Posterior cingulate gyrus (tissue), 11 donors: Measurements from ENCODE around the gene TNNC2.
A peak's percentile ranks its signal among the peaks of the same experiment; 100 is the strongest.
"Not testable (repeated sequence)": the region's sequence is repeated elsewhere in the genome, so short reads cannot be mapped to it uniquely, and the experiment has no call there.

Experiments
- DNase-seq, 10 donors: peaks; one replicate each; pipeline versions ENCODE4 v3.0.0 to v3.0.0-alpha.2; 2020 to 2021; ENCODE audit warnings: mixed read lengths in 3 of 10
- intact Hi-C: fragments of 100-400 bp; cut with DNase I; formaldehyde crosslinking; loops from one replicate; pipeline ENCODE4 v1.15.1; 2023

The TNNC2 gene

DNA sequence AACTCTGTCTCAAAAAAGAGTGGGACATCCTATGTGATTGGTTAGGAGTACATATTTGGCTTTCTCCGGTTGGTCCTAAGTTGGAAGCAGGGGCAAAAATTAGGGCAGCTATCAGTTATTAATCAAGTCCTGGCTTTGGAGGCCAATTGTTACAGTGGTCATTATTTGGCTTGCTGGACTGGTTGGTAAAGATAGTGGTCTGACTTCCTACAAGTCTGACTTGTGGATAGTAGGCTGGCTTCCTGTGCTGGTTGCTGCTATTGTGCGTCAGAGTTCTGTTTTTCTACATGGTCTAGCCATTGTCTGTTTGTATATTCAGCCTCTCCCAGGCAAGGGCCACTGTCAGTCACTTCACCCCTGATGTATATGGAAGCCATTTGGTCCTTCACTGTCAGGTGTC, 23.1 kb upstream of the TNNC2 start:
- intact Hi-C loops = no loop called here
- DNase-seq = no peak

DNA sequence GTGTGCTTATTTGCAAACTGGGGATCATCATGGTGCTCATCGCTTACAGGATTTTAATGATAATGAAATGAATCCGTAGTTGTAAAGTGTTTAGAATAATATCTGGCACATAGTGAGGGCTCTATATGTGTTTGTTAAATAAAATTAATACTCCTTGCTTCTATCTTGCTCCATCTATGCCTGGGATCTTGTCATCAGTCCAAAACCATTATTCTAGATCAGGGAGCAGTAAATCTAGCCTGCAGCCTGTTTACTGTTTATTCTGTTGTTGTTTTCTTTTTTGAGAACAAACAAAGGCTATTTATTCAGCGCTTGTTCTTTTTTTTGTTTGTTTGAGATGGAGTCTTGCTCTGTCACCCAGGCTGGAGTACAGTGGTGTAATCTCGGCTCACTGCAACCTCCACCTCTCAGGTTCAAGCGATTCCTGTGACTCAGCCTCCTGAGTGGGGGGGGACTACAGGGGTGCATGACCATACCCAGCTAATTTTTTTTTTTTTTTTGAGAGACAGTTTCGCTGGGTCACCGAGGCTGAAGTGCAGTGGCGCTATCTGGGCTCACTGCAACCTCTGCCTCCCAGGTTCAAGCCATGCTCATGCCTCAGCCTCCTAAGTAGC, 22.0 kb upstream of the TNNC2 start:
- DNase-seq = peak in 1 of 10 donors; percentile 30
- intact Hi-C loops = no loop called here

DNA sequence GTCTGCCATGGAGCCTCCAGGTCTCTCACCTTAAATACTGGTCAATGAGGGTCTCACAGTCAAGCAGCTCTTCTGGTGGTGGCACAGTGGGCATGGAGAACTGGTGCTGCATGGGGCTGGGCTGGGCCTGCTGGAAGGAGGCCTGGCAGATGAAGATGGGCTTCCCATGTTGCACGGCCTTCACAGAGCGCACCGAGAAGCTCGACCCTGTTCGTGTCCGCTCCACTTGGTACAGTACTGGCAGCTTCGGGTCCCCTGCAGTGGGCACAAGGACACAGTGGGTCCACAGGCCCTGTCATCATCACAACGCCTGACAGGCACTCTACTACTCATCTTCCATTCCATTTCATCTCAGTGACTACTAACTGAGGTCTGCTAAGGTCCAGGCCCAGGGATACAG, 21.3 kb upstream of the TNNC2 start:
- intact Hi-C loops = no loop called here

DNA sequence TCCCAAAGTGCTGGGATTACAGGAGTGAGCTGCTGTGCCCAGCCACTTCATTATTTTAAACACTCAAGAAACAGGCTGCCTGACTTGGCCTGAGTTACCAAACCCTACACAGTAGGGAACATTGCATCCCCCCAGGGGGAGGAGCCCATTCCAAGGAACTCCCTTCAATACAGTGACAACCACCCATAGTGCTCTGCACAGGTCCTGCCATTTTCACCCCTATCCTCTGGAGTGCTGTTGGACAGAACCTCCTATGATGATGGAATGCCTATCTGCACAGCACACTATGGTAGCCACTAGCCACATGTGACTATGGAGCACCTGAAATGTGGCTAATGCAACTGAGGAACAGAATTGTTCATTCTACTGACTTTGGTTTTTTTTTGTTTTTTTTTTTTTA, 18.3 kb upstream of the TNNC2 start:
- DNase-seq = no peak
- intact Hi-C loops = no loop called here

More for the DNA sequence above, 21.3 kb upstream of the TNNC2 start:
- peak in 2 of 10 donors; percentile 43 to 44 for DNase-seq

DNA sequence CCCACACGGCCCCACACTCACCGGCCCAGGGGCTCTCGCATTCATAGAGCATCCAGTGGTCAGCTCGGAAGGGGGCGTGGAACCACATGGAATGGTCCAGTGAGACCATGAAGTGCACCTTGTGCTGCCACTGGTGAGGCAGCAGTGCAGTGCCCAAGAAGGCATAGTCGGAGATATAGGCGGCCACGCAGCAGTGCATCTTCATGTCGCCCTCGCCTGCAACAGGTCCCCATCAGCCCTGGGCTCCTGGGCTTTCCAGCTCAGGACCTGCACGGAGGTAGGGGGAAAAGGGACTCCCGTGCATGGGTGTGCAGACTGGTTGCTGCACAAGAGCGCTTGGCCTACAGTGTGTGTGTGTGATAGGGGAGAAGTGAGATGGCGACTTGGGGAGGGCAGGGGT, 16.4 kb upstream of the TNNC2 start:
- peak in 1 of 10 donors; percentile 24 for DNase-seq
- intact Hi-C loops = no loop called here

DNA sequence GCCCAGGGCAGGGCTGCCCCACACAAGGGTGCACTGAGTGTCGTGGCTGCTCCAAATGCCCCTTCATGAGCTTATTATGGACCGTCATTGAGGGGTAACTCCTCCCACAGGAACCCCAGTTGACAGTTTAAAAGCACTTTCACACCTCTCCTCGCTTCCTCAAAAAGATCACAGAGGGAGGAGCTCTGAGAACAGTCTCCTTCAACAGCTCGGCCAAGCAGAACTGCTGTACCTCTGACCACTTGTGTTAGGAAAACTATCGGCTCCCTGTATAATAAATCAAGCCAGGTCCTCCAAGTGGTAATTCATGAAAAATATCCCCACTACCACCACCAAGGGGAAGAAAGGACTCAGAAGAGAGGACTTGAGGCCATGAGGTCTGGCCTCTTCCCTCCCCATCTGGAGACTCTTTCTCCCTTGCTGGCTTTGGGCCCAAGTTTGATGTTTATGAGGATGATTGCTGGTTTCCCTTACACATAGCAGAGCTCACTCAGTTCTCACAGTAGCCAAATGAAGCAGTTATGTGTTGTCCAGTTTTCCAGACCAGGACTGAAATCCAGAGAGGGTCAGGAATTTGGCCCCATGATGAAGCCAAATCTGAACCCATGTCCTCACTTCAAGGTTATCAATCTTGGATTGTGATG, 15.2 kb upstream of the TNNC2 start:
- DNase-seq = no peak
- intact Hi-C loops = no loop called here

DNA sequence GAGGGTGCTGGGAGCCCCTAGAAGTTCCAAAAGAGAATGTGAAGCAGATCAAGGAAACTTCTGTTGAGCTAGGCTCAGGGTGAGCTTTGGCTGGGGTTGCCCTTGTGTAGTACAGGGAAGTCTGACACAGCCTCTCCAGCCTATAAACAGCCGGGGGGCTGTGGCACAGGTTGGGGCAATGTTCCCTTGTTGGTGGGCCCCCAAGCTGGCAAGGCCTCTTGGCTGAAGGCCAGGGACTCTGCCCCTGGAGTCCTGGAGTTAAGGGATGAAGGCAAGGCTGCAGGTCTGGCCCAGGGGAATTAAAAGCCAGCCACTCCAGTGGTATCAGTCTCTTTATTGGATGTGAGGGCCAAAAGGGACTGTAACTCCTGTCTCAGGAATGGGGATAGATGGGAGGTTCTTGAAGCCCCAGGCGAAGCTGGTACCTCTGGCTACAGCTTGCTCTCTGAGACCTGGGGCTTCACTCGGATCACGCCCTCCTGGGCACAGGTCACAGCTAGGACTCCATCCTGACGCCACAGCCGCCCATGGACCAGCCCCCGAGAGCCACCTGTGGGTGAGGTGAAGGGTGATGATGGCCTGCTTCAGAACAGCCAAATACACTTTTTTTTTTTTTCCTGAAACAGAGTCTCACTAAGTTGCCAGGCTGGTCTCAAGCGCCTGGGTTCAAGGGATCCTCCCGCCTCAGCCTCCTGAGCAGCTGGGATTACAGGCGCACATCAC, 14.5 kb upstream of the TNNC2 start:
- no peak for DNase-seq
- intact Hi-C loops = no loop called here

DNA sequence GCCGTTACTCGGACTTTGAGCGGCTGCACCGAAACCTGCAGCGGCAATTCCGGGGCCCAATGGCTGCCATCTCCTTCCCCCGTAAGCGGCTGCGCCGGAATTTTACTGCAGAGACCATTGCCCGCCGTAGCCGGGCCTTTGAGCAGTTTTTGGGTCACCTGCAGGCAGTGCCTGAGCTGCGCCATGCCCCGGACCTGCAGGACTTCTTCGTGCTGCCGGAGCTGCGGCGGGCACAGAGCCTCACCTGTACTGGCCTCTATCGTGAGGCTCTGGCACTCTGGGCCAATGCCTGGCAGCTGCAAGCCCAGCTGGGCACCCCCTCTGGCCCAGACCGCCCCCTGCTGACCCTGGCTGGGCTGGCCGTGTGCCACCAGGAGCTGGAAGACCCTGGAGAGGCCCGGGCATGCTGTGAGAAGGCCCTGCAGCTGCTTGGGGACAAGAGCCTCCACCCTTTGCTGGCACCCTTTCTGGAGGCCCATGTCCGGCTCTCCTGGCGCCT, 13.6 kb upstream of the TNNC2 start:
- intact Hi-C loops = no loop called here
- peak in 1 of 10 donors; percentile 82 for DNase-seq

DNA sequence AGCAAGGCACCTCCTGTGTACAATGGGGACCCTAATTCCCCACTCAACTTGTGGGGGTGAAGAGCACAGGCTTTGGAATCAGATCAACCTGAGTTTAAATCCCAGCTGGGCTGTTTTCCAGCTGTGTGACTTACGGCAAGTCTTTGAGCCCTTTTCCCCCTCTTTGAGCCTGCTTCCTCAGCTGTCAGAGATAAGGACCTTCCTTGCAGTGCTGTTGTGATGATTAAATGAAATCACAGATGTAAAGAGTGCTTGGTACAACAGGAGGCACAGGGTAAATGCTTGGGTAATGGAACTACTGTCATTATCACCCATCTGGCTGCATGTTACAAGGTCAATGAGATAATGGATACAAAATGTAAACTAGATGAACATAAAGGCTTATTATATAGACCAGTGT, 9.7 kb upstream of the TNNC2 start:
- no peak for DNase-seq
- intact Hi-C loops = no loop called here

DNA sequence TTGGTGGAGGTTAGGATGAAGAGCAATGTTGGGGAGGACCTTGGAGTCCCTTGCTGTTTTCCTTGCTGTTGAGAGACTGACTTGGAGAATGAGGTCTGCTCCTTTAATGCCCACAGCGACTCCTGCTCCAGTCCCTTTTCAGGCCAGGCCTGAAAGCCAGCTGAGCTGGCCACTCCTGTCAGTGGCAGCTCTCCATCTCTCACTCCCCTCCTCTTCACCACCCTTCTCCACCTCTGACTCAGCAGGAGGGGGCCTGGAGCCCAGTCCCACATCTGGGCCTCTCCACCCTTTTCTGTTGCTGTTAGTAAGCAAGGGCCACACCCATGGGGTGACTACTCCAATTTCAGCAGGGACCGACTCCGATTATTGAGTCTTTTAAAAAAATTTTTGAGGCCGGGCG, 8.7 kb upstream of the TNNC2 start:
- no peak for DNase-seq
- intact Hi-C loops = no loop called here

DNA sequence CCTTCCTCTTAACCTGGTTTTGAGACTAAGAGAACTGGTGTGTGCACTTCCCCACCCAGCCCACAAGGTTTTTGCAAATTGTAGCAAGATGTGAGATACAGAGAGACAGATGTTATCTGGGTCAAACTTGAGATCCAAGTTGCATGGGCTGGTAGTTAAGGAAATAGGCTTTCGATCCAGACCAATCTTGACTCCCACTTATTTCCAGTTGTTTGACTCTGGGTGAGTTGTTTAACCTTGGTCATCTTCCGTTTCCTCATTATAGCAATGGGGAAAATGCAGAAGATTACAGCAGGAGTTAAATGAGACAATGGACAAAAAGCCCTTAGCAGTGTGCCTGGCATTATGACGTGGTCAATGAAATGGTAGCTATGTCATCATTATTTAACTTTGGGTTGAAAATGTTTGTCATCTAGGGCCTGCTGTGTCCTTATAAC, 8.2 kb upstream of the TNNC2 start:
- no peak for DNase-seq
- intact Hi-C loops = no loop called here

DNA sequence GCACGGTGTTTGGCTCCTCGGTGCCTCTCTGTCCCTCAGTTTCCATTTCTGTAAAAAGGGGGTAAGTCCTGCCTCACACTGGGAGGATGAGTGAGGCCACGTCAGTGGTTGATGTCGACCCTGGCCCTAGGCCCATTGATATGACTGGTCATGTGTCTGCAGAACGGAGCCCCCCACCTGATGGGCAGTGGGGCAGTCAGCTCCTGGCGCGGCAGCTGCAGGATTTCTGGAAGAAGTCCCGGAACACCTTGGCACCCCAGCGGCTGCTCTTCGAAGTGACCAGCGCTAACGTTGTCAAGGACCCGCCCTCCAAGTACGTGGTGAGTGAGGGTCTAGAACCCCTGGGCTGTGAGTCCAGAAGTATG, 7.7 kb upstream of the TNNC2 start:
- DNase-seq = peak in 1 of 10 donors; percentile 78
- intact Hi-C loops = no loop called here

DNA sequence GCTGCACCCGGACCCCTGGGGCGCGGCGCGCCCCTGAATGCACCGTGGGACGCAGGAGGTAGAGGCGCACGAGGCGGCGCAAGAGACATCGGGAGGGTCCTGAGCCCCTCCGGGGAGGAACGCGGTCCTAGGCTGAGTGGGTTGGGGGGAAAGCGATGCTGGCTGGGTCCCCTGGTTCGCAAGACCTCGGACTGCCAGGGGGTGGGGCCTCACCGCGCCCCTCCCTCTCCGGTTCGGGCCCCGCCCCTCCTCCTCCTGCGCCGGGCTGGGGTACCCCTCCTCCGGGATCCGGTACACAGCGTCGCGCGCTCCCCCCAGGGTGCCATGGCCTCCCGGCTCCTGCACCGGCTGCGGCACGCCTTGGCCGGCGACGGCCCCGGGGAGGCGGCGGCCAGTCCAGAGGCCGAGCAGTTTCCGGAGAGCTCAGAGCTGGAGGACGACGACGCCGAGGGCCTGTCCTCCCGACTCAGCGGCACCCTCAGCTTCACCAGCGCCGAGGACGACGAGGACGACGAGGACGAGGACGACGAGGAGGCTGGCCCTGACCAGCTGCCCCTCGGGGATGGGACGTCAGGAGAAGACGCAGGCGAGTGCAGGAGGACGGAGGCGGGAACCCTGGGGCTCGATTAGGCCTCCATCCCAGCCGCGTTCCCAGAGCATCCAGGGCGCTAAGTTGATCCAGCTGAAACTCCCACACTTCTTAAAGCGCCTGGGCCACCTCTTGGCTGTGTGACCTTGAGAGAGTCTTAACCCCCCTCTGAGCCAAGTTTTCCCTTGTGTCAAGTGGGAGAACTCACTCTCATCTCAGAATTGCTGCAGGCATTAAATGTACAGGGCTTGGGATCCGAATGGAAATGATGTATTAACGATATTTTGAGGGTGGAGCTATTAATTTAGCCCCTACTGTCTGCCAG, 7.0 kb upstream of the TNNC2 start:
- peak; percentile 57 to 97 (median 73) for DNase-seq
- intact Hi-C loops = no loop called here

DNA sequence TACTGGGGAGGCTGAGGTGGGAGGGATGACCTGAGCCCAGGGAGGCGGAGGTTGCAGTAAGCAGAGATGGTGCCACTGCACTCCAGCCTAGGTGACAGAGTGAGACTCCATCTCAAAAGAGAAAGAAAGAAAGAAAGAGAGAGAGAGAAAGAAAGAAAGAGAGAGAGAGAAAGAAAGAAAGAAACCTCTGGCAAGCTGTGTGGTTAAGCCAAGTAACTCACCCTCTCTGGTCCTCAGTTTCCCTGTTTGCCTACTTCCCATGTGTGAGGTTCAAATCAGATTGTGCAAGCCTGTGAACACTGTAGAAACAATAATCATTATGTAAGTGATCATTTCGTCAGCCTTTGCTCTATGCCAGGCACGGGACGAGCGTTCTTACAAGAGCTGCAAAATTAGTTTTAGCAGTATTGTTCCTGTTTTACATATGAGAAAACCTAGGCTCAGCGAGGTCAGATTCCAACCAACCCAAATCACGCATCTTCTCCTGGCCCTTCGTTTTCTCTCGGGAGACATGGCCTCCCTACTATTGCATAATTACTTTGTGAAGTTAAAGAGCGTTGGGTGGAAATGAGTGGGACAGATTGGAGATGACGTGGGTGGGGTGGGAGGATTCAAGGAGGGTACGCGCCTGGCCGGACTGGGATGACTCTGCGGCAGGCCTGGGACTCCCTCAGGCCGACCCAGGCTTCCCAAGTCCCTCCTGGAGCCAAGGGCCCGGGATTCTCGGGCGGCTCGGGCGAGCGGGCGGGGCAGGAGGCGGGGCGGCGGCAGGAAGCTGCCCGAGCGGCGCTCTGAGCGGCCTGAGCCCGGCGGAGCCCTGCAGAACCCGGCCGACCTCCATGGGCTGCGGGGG, 6.1 kb upstream of the TNNC2 start, which contains the start of gene SNX21:
TSS of gene SNX21 (plus strand) at position 770 of the 853 bp plus-strand sequence. CDS start 121 bp downstream, outside the sequence.
- intact Hi-C loops = no loop called here
- peak; percentile 37 to 96 (median 66) for DNase-seq

DNA sequence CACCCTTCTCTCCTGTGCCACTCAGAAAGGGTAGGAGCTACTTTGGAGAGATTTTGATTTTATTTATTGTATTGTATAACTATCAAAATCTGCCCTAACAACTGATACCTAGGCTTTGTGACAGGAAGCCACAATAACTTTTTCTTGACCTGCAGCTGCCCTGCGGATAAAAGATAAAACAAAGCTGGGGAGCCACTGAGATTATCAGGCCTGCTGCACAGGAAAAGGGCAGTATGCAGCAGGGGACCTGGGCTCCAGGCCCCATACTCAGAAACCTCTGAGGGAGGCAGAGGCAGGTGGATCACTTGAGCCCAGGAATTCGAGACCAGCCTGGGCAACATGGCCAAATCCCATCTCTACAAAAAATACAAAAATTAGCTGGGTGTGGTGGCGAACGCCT, 5.5 kb upstream of the TNNC2 start:
- intact Hi-C loops = no loop called here
- peak in 1 of 10 donors; percentile 38 for DNase-seq

DNA sequence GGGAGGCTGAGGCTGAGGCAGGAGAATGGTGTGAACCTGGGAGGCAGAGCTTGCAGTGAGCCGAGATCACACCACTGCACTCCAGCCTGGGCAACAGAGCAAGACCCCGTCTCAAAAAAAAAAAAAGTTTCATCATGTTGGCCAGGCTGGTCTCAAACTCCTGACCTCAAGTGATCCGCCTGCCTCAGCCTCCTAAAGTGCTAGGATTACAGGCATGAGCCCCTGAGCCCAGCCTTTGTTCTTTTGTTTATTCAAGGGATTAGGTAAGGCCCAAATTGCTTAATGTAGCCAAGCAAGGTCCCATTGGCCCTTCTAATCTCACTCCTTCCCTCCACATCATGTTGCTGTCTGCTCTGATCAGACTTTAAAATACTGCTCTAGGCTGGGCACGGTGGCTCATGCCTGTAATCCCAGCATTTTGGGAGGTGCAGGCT, 2.6 kb upstream of the TNNC2 start:
- DNase-seq, intact Hi-C loops: not testable (repeated sequence)

DNA sequence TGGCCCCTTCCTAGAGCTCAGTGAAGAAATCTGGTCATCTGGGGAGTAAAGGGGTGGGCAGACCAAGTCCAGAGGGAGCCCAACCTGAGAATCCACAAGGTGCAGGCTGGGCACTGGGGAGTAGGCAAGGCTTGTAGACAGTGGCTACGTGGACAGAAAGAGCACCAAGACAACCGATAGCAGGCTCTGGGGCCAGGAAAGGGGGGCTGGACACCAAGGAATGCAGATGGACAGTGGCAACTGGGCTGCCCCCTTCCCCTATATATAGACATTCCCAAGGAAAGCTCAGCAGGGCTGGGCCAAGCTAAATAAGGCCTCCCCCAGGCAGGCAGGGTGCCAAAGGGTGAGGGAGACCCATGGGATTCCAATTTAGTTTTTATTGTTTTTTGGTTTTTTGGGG, 1.5 kb upstream of the TNNC2 start:
- intact Hi-C loops = no loop called here
- DNase-seq = no peak

DNA sequence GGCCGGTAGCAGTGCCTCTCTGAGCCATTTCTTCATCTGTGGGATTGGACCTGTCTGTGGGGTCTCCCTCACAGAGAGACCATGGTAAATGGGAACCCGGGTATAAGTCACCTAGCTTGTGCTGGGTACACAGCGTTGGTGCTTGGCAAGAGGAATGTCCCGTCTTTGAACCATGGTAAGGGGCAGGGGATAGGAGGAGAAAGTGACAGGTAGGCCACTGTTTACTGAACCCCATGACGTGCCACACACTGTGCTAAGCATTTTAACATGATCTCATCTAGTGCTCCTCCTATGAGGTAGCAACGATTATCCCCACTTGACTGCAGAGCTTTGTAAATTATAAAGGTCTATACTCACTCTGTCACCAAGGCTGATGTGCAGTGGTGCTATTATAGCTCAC, 600 bp upstream of the TNNC2 start:
- intact Hi-C loops = no loop called here
- DNase-seq = no peak

DNA sequence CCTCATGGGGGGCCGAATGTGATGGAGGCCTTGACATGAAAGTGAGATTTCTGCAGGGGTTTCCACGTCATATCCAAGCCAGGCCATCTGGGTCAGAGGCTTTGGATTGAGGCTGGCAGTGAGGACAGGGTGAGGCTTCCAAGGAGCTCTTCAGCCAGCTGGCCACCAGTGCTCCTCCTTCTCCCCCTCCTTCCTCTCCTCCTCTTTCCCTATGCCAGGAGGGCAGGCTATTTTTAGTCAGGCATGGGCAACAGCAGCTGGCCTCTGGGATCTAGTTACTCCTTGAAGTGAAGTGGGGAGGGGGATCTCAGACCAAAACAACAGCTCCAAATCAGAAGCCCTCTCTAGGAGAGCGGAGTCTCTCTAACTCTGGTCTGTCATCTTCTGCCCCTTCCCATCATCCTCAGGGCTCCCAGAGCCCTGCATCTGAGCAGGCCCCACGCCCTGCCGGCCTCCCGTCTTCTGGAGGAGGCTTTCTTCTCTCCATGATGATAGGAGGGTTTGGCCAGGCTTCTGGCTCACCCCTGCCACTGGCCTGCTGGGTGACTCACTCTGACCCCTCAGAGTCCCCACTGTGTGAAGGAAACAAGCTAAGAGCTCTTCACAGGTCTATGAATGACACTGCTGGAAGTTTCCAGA, 612 bp downstream of the TNNC2 start:
- no peak for DNase-seq
- intact Hi-C loops = no loop called here
